Subcutaneous abdominal adipose tissue (tissue), 5 donors: ENCODE measurements around the gene NR6A1.

Experiments
- H3K27ac ChIP-seq: one replicate; pipeline ENCODE4 v1.7.0; 2013; ENCODE audit warnings: low read depth, mild to moderate bottlenecking, inconsistent platforms, low read length, moderate library complexity
- H3K27me3 ChIP-seq, 5 donors: one replicate each; pipeline ENCODE4 v1.7.0; 2013; ENCODE audit warnings: low read length in 5 of 5, inconsistent platforms in 1 of 5; ENCODE audit not compliant: control insufficient read depth in 5 of 5, insufficient read depth in 4 of 5
- H3K36me3 ChIP-seq, 5 donors: one replicate each; pipeline ENCODE4 v1.7.0; 2013; ENCODE audit warnings: low read length in 5 of 5; ENCODE audit not compliant: control insufficient read depth in 5 of 5, insufficient read depth in 5 of 5
- H3K4me1 ChIP-seq, 5 donors: one replicate each; pipeline ENCODE4 v1.7.0; 2013; ENCODE audit warnings: low read length in 5 of 5, mild to moderate bottlenecking in 3 of 5, moderate library complexity in 1 of 5; ENCODE audit not compliant: control insufficient read depth in 5 of 5, insufficient read depth in 5 of 5
- H3K4me3 ChIP-seq, 5 donors: one replicate each; pipeline ENCODE4 v1.7.0; 2013; ENCODE audit warnings: low read length in 5 of 5, low read depth in 1 of 5
- H3K9ac ChIP-seq, 5 donors: one replicate each; pipeline ENCODE4 v1.7.0; 2013; ENCODE audit warnings: low read length in 5 of 5, mild to moderate bottlenecking in 4 of 5, moderate library complexity in 3 of 5
- H3K9me3 ChIP-seq, 5 donors: one replicate each; pipeline ENCODE4 v1.7.0; 2013; ENCODE audit warnings: low read length in 5 of 5; ENCODE audit not compliant: control insufficient read depth in 5 of 5
- donor health status: healthy.
- donor health status: healthy.
- donor health status: healthy.
- donor health status: healthy.
- donor health status: healthy.

NR6A1 gene

GRCh38 chr9:124531115-124531514, 240.0 kb downstream of the NR6A1 start:
- Histone ChIP-seq H3K9me3 (no peaks in the 10 kb centered on the region), H3K4me1 (no peaks in the 10 kb centered on the region), H3K4me3 (no peak overlapping the region), H3K36me3 (peaks cover 0 to 6% (median 0%) of the 10 kb centered on the region in 5 donors), H3K27me3 (no peaks in the 10 kb centered on the region), H3K27ac (no peak overlapping the region), H3K9ac (no peak overlapping the region)

- H3K9ac ChIP-seq: no peak overlapping the region
- no peaks in the 10 kb centered on the region for H3K4me1 ChIP-seq
- peaks cover 0 to 7% (median 0%) of the 10 kb centered on the region in 5 donors for H3K36me3 ChIP-seq
- H3K9me3 ChIP-seq: no peaks in the 10 kb centered on the region
- no peaks in the 10 kb centered on the region for H3K27me3 ChIP-seq
- H3K27ac ChIP-seq: no peak overlapping the region
- H3K4me3 ChIP-seq: no peak overlapping the region
Measured at GRCh38 chr9:124530246-124530645, 240.9 kb downstream of the NR6A1 start.

- H3K9ac ChIP-seq: no peak overlapping the region
- peaks cover 0 to under 1% (median 0%) of the 10 kb centered on the region in 5 donors for H3K27me3 ChIP-seq
- H3K27ac ChIP-seq: no peak overlapping the region
- no peaks in the 10 kb centered on the region for H3K9me3 ChIP-seq
- peaks cover 0 to 7% (median 0%) of the 10 kb centered on the region in 5 donors for H3K36me3 ChIP-seq
- H3K4me1 ChIP-seq: no peaks in the 10 kb centered on the region
- no peak overlapping the region for H3K4me3 ChIP-seq
Measured at GRCh38 chr9:124527781-124528180, 243.3 kb downstream of the NR6A1 start.

GRCh38 chr9:124526174-124526573, 244.9 kb downstream of the NR6A1 start:
- Histone ChIP-seq H3K36me3 (peaks cover 0 to 12% (median 0%) of the 10 kb centered on the region in 5 donors), H3K9me3 (no peaks in the 10 kb centered on the region), H3K4me3 (no peak overlapping the region), H3K27me3 (peaks cover 0 to 4% (median 0%) of the 10 kb centered on the region in 5 donors), H3K4me1 (no peaks in the 10 kb centered on the region), H3K9ac (no peak overlapping the region), H3K27ac (no peak overlapping the region)

- Histone ChIP-seq H3K27ac (no peak overlapping the region), H3K36me3 (peaks cover 0 to 15% (median 0%) of the 10 kb centered on the region in 5 donors), H3K4me3 (no peak overlapping the region), H3K27me3 (peaks cover 0 to 4% (median 4%) of the 10 kb centered on the region in 5 donors), H3K4me1 (no peaks in the 10 kb centered on the region), H3K9me3 (no peaks in the 10 kb centered on the region), H3K9ac (no peak overlapping the region)
Measured at GRCh38 chr9:124522121-124523098, 248.7 kb downstream of the NR6A1 start.

GRCh38 chr9:124521142-124521541, 250.0 kb downstream of the NR6A1 start:
- peaks cover 0 to 4% (median 4%) of the 10 kb centered on the region in 5 donors for H3K27me3 ChIP-seq
- no peaks in the 10 kb centered on the region for H3K4me1 ChIP-seq
- no peak overlapping the region for H3K27ac ChIP-seq
- H3K36me3 ChIP-seq: peaks cover 0 to 9% (median 0%) of the 10 kb centered on the region in 5 donors
- H3K9ac ChIP-seq: no peak overlapping the region
- no peak overlapping the region for H3K4me3 ChIP-seq
- H3K9me3 ChIP-seq: no peaks in the 10 kb centered on the region

- H3K4me3 ChIP-seq: no peak overlapping the region
- H3K9ac ChIP-seq: no peak overlapping the region
- H3K36me3 ChIP-seq: peaks cover 0 to 8% (median 0%) of the 10 kb centered on the region in 5 donors
- H3K9me3 ChIP-seq: no peaks in the 10 kb centered on the region
- peaks cover 0 to 4% (median 4%) of the 10 kb centered on the region in 5 donors for H3K27me3 ChIP-seq
- H3K27ac ChIP-seq: no peak overlapping the region
- H3K4me1 ChIP-seq: no peaks in the 10 kb centered on the region
Measured at GRCh38 chr9:124520206-124520596, 250.9 kb downstream of the NR6A1 start.

- Histone ChIP-seq H3K36me3 (peaks cover 0 to 8% (median 0%) of the 10 kb centered on the region in 5 donors), H3K4me3 (no peak overlapping the region), H3K27ac (no peak overlapping the region), H3K4me1 (peaks cover 0 to 3% (median 0%) of the 10 kb centered on the region in 5 donors), H3K9me3 (no peaks in the 10 kb centered on the region), H3K27me3 (peaks cover 0 to 13% (median 4%) of the 10 kb centered on the region in 5 donors), H3K9ac (no peak overlapping the region)
Measured at GRCh38 chr9:124518116-124518515, 253.0 kb downstream of the NR6A1 start.

GRCh38 chr9:124517600-124517999, 253.5 kb downstream of the NR6A1 start:
- Histone ChIP-seq H3K27me3 (peaks cover 2 to 17% (median 3%) of the 10 kb centered on the region in 5 donors), H3K9me3 (no peaks in the 10 kb centered on the region), H3K4me3 (no peak overlapping the region), H3K27ac (no peak overlapping the region), H3K4me1 (peaks cover 0 to 3% (median 0%) of the 10 kb centered on the region in 5 donors), H3K9ac (no peak overlapping the region), H3K36me3 (peaks cover 0 to 7% (median 0%) of the 10 kb centered on the region in 5 donors)

GRCh38 chr9:124514874-124515273, 256.2 kb downstream of the NR6A1 start:
- Histone ChIP-seq H3K4me1 (peaks cover 0 to 3% (median 0%) of the 10 kb centered on the region in 5 donors), H3K27ac (no peak overlapping the region), H3K9me3 (no peaks in the 10 kb centered on the region), H3K27me3 (peaks cover 7 to 20% (median 11%) of the 10 kb centered on the region in 5 donors), H3K9ac (no peak overlapping the region), H3K36me3 (no peaks in the 10 kb centered on the region), H3K4me3 (no peak overlapping the region)
